B cell (primary cell): Measurements from ENCODE around the gene SLC24A3. TPM values are rescaled to one million over a fixed set of nuclear protein-coding genes. Genes with fewer than 3 reads are reported as not detected.

Experiments used
- ATAC-seq: fragments of 200-7000 bp; cut with Tn5 transposase; one replicate; pipeline ENCODE4 v1.10.0; 2021; ENCODE audit warnings: low read depth, mild to moderate bottlenecking, moderate number of reproducible peaks, moderate library complexity
- CTCF ChIA-PET: fragments of 350-600 bp; sonication (Branson Sonifier 250); formaldehyde crosslinking; loops from one replicate; lab custom pipeline; 2021; ENCODE audit warnings: antibody characterized with exemption, inconsistent platforms; lab: Charles Lee
- POLR2A ChIA-PET: fragments of 350-600 bp; sonication (Branson Sonifier 250); formaldehyde crosslinking; loops from one replicate; lab custom pipeline; 2021; ENCODE audit warnings: antibody characterized with exemption; lab: Charles Lee
- DNase-seq: peaks from one replicate; pipeline ENCODE4 v3.0.0; 2013
- H2AFZ ChIP-seq: 2 replicates; pipeline ENCODE4 v1.6.1; 2012; ENCODE audit warnings: mild to moderate bottlenecking, low read depth, low read length; ENCODE audit not compliant: insufficient read depth, poor library complexity, severe bottlenecking
- H3K27ac ChIP-seq, 2 donors: 1 replicate in 1 of 2; 2 replicates in 1 of 2; pipeline ENCODE4 v1.5.1; 2012 to 2013; ENCODE audit warnings: low read length in 2 of 2, mild to moderate bottlenecking in 2 of 2, moderate library complexity in 1 of 2
- H3K27me3 ChIP-seq, 4 experiments: fragments of 200-600 bp in 1 of 4; sonication (generic) in 1 of 4; replicated peaks in 1 of 4; 1 replicate in 2 of 4; 2 replicates in 2 of 4; pipeline versions ENCODE4 v1.6.1 to v1.7.0; 2013 to 2016; ENCODE audit warnings: low read length in 3 of 4, mild to moderate bottlenecking in 2 of 4, mixed read lengths in 1 of 4, moderate library complexity in 1 of 4; ENCODE audit not compliant: insufficient read depth in 4 of 4, control insufficient read depth in 3 of 4; ENCODE audit errors: control extremely low read depth in 1 of 4
- H3K36me3 ChIP-seq, 2 experiments: replicated peaks in 1 of 2; 1 replicate in 1 of 2; 2 replicates in 1 of 2; pipeline versions ENCODE4 v1.6.1 to v1.7.1; 2013; ENCODE audit warnings: low read length in 1 of 2; ENCODE audit not compliant: insufficient read depth in 2 of 2, control insufficient read depth in 1 of 2; ENCODE audit errors: control extremely low read depth in 1 of 2, extremely low read depth in 1 of 2
- H3K4me1 ChIP-seq, 2 donors: fragments of 200-600 bp in 1 of 2; sonication (generic) in 1 of 2; 1 replicate in 1 of 2; 2 replicates in 1 of 2; pipeline versions ENCODE4 v1.5.1 to v1.6.1; 2013 to 2017; ENCODE audit warnings: low read length in 2 of 2; ENCODE audit not compliant: control insufficient read depth in 2 of 2, insufficient read depth in 2 of 2
- H3K4me2 ChIP-seq: replicated peaks from 2 replicates; pipeline ENCODE3; 2012; ENCODE audit warnings: mild to moderate bottlenecking, low read depth, low read length; ENCODE audit not compliant: poor library complexity, severe bottlenecking
- H3K4me3 ChIP-seq, 5 experiments: fragments of 200-600 bp in 1 of 5; sonication (generic) in 1 of 5; 1 replicate in 3 of 5; 2 replicates in 2 of 5; pipeline versions ENCODE4 v1.5.1 to v1.7.0; 2011 to 2016; ENCODE audit warnings: low read length in 4 of 5, mild to moderate bottlenecking in 4 of 5, low read depth in 2 of 5, control low read depth in 1 of 5, moderate library complexity in 1 of 5; ENCODE audit not compliant: insufficient read depth in 1 of 5; ENCODE audit errors: control extremely low read depth in 1 of 5, extremely low read depth in 1 of 5
- H3K79me2 ChIP-seq: fragments of 200-600 bp; sonication (generic); one replicate; pipeline ENCODE4 v1.6.0; 2016; ENCODE audit warnings: low read length; ENCODE audit not compliant: control insufficient read depth, insufficient read depth
- H3K9ac ChIP-seq: fragments of 200-600 bp; sonication (generic); 2 replicates; pipeline ENCODE4 v1.6.1; 2017; ENCODE audit warnings: mild to moderate bottlenecking, low read length, moderate library complexity
- H3K9me3 ChIP-seq, 3 donors: one replicate each; pipeline versions ENCODE4 v1.6.1 to v1.7.1; 2013; ENCODE audit warnings: low read length in 2 of 3; ENCODE audit not compliant: control insufficient read depth in 2 of 3, insufficient read depth in 1 of 3; ENCODE audit errors: control extremely low read depth in 1 of 3
- H4K20me1 ChIP-seq: 2 replicates; pipeline ENCODE4 v1.6.0; 2012; ENCODE audit warnings: mild to moderate bottlenecking, low read length; ENCODE audit not compliant: insufficient read depth, control insufficient read depth, poor library complexity, severe bottlenecking
- H3K27ac Mint-ChIP-seq: one replicate; pipeline ENCODE4 v1.8.0; 2021; ENCODE audit warnings: mixed read lengths
- H3K27me3 Mint-ChIP-seq: one replicate; pipeline ENCODE4 v1.8.0; 2021; ENCODE audit warnings: mixed read lengths
- H3K4me1 Mint-ChIP-seq: one replicate; pipeline ENCODE4 v1.8.0; 2021; ENCODE audit warnings: mixed read lengths
- H3K4me3 Mint-ChIP-seq: one replicate; pipeline ENCODE4 v1.8.0; 2021; ENCODE audit warnings: mixed read lengths
- H3K9me3 Mint-ChIP-seq: one replicate; pipeline ENCODE4 v1.8.0; 2022; ENCODE audit warnings: mixed read lengths; ENCODE audit not compliant: insufficient read depth
- CTCF ChIP-seq: fragments of 200-600 bp; IDR thresholded peaks from one replicate; pipeline ENCODE4 v1.8.0; 2022; ENCODE audit warnings: antibody characterized with exemption, mild to moderate bottlenecking
- EZH2 ChIP-seq: IDR thresholded peaks from 2 replicates; pipeline ENCODE4 v1.6.1; 2012; ENCODE audit warnings: borderline replicate concordance, low read depth, mild to moderate bottlenecking, moderate library complexity, low read length; ENCODE audit not compliant: insufficient read depth, poor library complexity, severe bottlenecking
- WGBS: methylation state at CpG from one replicate; pipeline ENCODE4 v1.1.5; 2013; ENCODE audit warnings: missing lambda C conversion rate; ENCODE audit not compliant: insufficient coverage; 5-methylcytosine and 5-hydroxymethylcytosine counted together
- intact Hi-C: fragments of 100-400 bp; cut with micrococcal nuclease; formaldehyde crosslinking; loops from one replicate; pipeline ENCODE4 v1.10.0; 2022
- polyA plus RNA-seq: library from polyadenylated mRNA; depleted of rRNA; stranded (reverse); fragments of >200 nt; gene quantifications from 2 replicates; pipeline ENCODE4 v1.2.3, GENCODE V29; 2012
- total RNA-seq, 2 donors: library from RNA; stranded (reverse); fragments of 120-200 nt in 1 of 2; gene quantifications; 1 replicate in 1 of 2; 2 replicates in 1 of 2; pipeline versions ENCODE4 v1.2.3 to v1.2.4, GENCODE V29; 2013 to 2022

Gene SLC24A3
- total and polyA plus RNA-seq, 2 donors (not counting 1 experiment from before 2014, with no cell fraction given) = not detected

GRCh38 chr20:19600042-19600441 lies 387.6 kb downstream of the SLC24A3 start:
- DNase-seq = no peak

More at GRCh38 chr20:19600042-19600441, 387.6 kb downstream of the SLC24A3 start:
- Histone ChIP-seq H2AFZ (no peak overlapping the region), H3K27me3 (no peaks in the 10 kb centered on the region), H3K9me3 (no peaks in the 10 kb centered on the region), H3K36me3 (no peaks in the 10 kb centered on the region), H3K27ac (no peak overlapping the region), H3K79me2 (no peaks in the 10 kb centered on the region), H3K9ac (no peak overlapping the region), H4K20me1 (no peaks in the 10 kb centered on the region), H3K4me3 (no peak overlapping the region), H3K4me2 (no peak overlapping the region), H3K4me1 (no peaks in the 10 kb centered on the region)
- ChIA-PET POLR2A (no interaction called here), CTCF (no interaction called here)
- WGBS = 92% methylated on average over 6 of the region's 7 CpGs
- Mint-ChIP-seq H3K4me1 (no peaks in the 10 kb centered on the region), H3K9me3 (no peaks in the 10 kb centered on the region), H3K4me3 (no peak overlapping the region), H3K27me3 (peaks cover 16% of the 10 kb centered on the region), H3K27ac (no peak overlapping the region)
- no peak for ATAC-seq
- no peak for TF ChIP-seq CTCF
- no peak for TF ChIP-seq EZH2
- intact Hi-C loops = no loop called here
